Mesenchymal stem cell (in vitro differentiated cells and primary cell): ENCODE results near the gene CLDN12.

Experiments
- DNase-seq: peaks from one replicate; pipeline ENCODE4 v3.0.0-alpha.2; 2013
- H2AFZ ChIP-seq: one replicate; pipeline ENCODE4 v1.6.1; 2013; ENCODE audit warnings: low read depth, mild to moderate bottlenecking, control low read depth, inconsistent platforms, low read length, moderate library complexity
- H2AK5ac ChIP-seq: 2 replicates; pipeline ENCODE4 v1.6.1; 2013; ENCODE audit warnings: low read length, moderate library complexity, mild to moderate bottlenecking, inconsistent platforms; ENCODE audit not compliant: severe bottlenecking
- H2BK120ac ChIP-seq: one replicate; pipeline ENCODE4 v1.6.1; 2013; ENCODE audit warnings: low read depth, mild to moderate bottlenecking, inconsistent platforms, low read length, moderate library complexity
- H2BK12ac ChIP-seq, 2 experiments: one replicate each; pipeline ENCODE4 v1.6.1; 2013; ENCODE audit warnings: inconsistent platforms in 2 of 2, low read length in 2 of 2, mild to moderate bottlenecking in 2 of 2, moderate library complexity in 2 of 2, control low read depth in 1 of 2
- H2BK15ac ChIP-seq: one replicate; pipeline ENCODE4 v1.6.1; 2013; ENCODE audit warnings: mild to moderate bottlenecking, low read depth, inconsistent platforms; ENCODE audit not compliant: poor library complexity, severe bottlenecking
- H2BK5ac ChIP-seq: 2 replicates; pipeline ENCODE4 v1.6.1; 2013; ENCODE audit warnings: low read depth, mild to moderate bottlenecking, low read length, control low read depth, inconsistent platforms; ENCODE audit not compliant: poor library complexity, severe bottlenecking
- H3K14ac ChIP-seq, 2 experiments: one replicate each; pipeline ENCODE4 v1.6.1; 2013; ENCODE audit warnings: inconsistent platforms in 2 of 2, low read length in 2 of 2, control low read depth in 1 of 2, mild to moderate bottlenecking in 1 of 2, moderate library complexity in 1 of 2
- H3K18ac ChIP-seq, 2 experiments: one replicate each; pipeline ENCODE4 v1.6.1; 2013; ENCODE audit warnings: inconsistent platforms in 2 of 2, low read length in 2 of 2, control low read depth in 1 of 2, low read depth in 1 of 2, mild to moderate bottlenecking in 1 of 2
- H3K23ac ChIP-seq, 2 experiments: one replicate each; pipeline ENCODE4 v1.6.1; 2013; ENCODE audit warnings: inconsistent platforms in 2 of 2, low read length in 2 of 2, mild to moderate bottlenecking in 2 of 2, moderate library complexity in 2 of 2, control low read depth in 1 of 2
- H3K27ac ChIP-seq: 2 replicates; pipeline ENCODE4 v1.5.1; 2013; ENCODE audit warnings: mild to moderate bottlenecking, moderate library complexity, low read length, control low read depth, inconsistent platforms; ENCODE audit not compliant: poor library complexity, severe bottlenecking
- H3K27me3 ChIP-seq, 2 experiments: 2 replicates each; pipeline versions ENCODE4 v1.6.1 to v1.7.0; 2013; ENCODE audit warnings: low read length in 2 of 2, mild to moderate bottlenecking in 2 of 2, moderate library complexity in 2 of 2, control low read depth in 1 of 2, inconsistent platforms in 1 of 2; ENCODE audit not compliant: control insufficient read depth in 1 of 2, insufficient read depth in 1 of 2
- H3K36me3 ChIP-seq, 2 experiments: 2 replicates each; pipeline versions ENCODE4 v1.6.1 to v1.7.0; 2013; ENCODE audit warnings: low read length in 2 of 2, control low read depth in 1 of 2, inconsistent platforms in 1 of 2, low read depth in 1 of 2, mild to moderate bottlenecking in 1 of 2; ENCODE audit not compliant: insufficient read depth in 2 of 2, control insufficient read depth in 1 of 2
- H3K4ac ChIP-seq, 2 experiments: one replicate each; pipeline ENCODE4 v1.6.1; 2013; ENCODE audit warnings: inconsistent platforms in 2 of 2, low read length in 2 of 2, mild to moderate bottlenecking in 2 of 2, moderate library complexity in 2 of 2, control low read depth in 1 of 2, low read depth in 1 of 2
- H3K4me1 ChIP-seq: 2 replicates; pipeline ENCODE4 v1.6.1; 2013; ENCODE audit warnings: low read depth, low read length, control low read depth; ENCODE audit not compliant: control insufficient read depth, insufficient read depth
- H3K4me2 ChIP-seq: 2 replicates; pipeline ENCODE4 v1.6.1; 2013; ENCODE audit warnings: low read length, mild to moderate bottlenecking, inconsistent platforms; ENCODE audit not compliant: poor library complexity, severe bottlenecking
- H3K4me3 ChIP-seq, 2 experiments: 2 replicates each; pipeline versions ENCODE4 v1.5.1 to v1.7.0; 2013; ENCODE audit warnings: low read length in 2 of 2, mild to moderate bottlenecking in 2 of 2, control low read depth in 1 of 2, low read depth in 1 of 2; ENCODE audit not compliant: insufficient read depth in 1 of 2
- H3K79me1 ChIP-seq: replicated peaks from 2 replicates; pipeline ENCODE4 v1.6.1; 2013; ENCODE audit warnings: mild to moderate bottlenecking, control low read depth, low read length, inconsistent platforms; ENCODE audit not compliant: poor library complexity, severe bottlenecking
- H3K9ac ChIP-seq: 2 replicates; pipeline ENCODE4 v1.7.0; 2013; ENCODE audit warnings: mild to moderate bottlenecking, low read length, moderate library complexity
- H3K9me3 ChIP-seq: 2 replicates; pipeline ENCODE4 v1.7.0; 2013; ENCODE audit warnings: mild to moderate bottlenecking, low read length; ENCODE audit not compliant: control insufficient read depth
- H4K8ac ChIP-seq: one replicate; pipeline ENCODE4 v1.6.1; 2013; ENCODE audit warnings: inconsistent platforms, mild to moderate bottlenecking, low read length, moderate library complexity
- H4K91ac ChIP-seq: one replicate; pipeline ENCODE4 v1.6.1; 2013; ENCODE audit warnings: mild to moderate bottlenecking, low read length, inconsistent platforms
- WGBS: methylation state at CpG from one replicate; pipeline ENCODE4 v1.1.7; 2013; ENCODE audit warnings: mixed read lengths; 5-methylcytosine and 5-hydroxymethylcytosine counted together

The CLDN12 gene

GRCh38 chr7:90387470-90388240 lies 15.6 kb upstream of the CLDN12 start:
- Histone ChIP-seq H3K4me3 (no peak overlapping the region), H3K4ac (no peak overlapping the region), H3K18ac (no peak overlapping the region), H3K9me3 (no peaks in the 10 kb centered on the region), H2AFZ (no peak overlapping the region), H3K9ac (no peak overlapping the region), H2AK5ac (no peak overlapping the region), H3K27me3 (no peaks in the 10 kb centered on the region), H2BK5ac (no peak overlapping the region), H3K23ac (no peak overlapping the region), H3K14ac (no peak overlapping the region), H2BK15ac (no peak overlapping the region), H3K4me1 (no peaks in the 10 kb centered on the region), H3K36me3 (peaks cover 4 to 44% of the 10 kb centered on the region in 2 experiments), H3K27ac (no peak overlapping the region), H3K79me1 (peaks cover 1% of the 10 kb centered on the region), H3K4me2 (no peak overlapping the region), H4K8ac (no peak overlapping the region), H4K91ac (no peak overlapping the region), H2BK12ac (no peak overlapping the region), H2BK120ac (no peak overlapping the region)
- WGBS = 100% methylated on average over 1 of the region's 2 CpGs
- no peak for DNase-seq

DNA sequence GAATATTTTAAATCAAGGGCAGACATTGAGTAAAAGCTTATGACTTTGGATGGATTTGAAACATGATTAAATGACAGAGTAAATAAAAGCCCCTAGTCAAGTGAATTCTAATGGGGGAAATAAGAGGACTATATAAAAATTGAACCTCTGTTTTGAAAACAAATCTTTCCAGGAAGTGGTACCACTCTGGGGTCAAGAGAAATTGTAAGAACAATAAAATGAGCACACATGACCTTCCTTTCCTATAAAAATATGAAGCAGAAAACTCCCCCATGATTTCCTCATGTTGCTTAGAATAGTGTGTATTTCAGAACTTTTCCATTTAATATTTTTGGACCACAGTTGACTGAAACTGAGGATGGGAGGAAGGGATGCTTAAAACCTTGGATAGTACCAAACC lies 12.3 kb upstream of the CLDN12 start:
- H3K27me3 ChIP-seq = no peaks in the 10 kb centered on the region
- no peak overlapping the region for H2AFZ ChIP-seq
- no peak overlapping the region for H2AK5ac ChIP-seq
- H3K27ac ChIP-seq = no peak overlapping the region
- H3K9me3 ChIP-seq = no peaks in the 10 kb centered on the region
- no peak overlapping the region for H2BK120ac ChIP-seq
- H3K9ac ChIP-seq = no peak overlapping the region
- no peak for DNase-seq
- no peak overlapping the region for H3K4me2 ChIP-seq
- H3K4me1 ChIP-seq = no peaks in the 10 kb centered on the region
- no peak overlapping the region for H3K23ac ChIP-seq
- H2BK5ac ChIP-seq = no peak overlapping the region
- H3K79me1 ChIP-seq = no peaks in the 10 kb centered on the region
- H3K18ac ChIP-seq = no peak overlapping the region
- H3K4me3 ChIP-seq = no peak overlapping the region
- H3K4ac ChIP-seq = no peak overlapping the region
- H2BK15ac ChIP-seq = no peak overlapping the region
- no peak overlapping the region for H4K8ac ChIP-seq
- H4K91ac ChIP-seq = no peak overlapping the region
- H2BK12ac ChIP-seq = no peak overlapping the region
- H3K14ac ChIP-seq = no peak overlapping the region
- H3K36me3 ChIP-seq = peaks cover 0 to 20% of the 10 kb centered on the region in 2 experiments

- no peak overlapping the region for H3K14ac ChIP-seq
- H3K4me2 ChIP-seq = no peak overlapping the region
- no peak overlapping the region for H2AFZ ChIP-seq
- H2BK15ac ChIP-seq = no peak overlapping the region
- no peak overlapping the region for H4K91ac ChIP-seq
- no peak for DNase-seq
- H3K23ac ChIP-seq = no peak overlapping the region
- no peak overlapping the region for H3K27ac ChIP-seq
- H2AK5ac ChIP-seq = no peak overlapping the region
- H3K9ac ChIP-seq = no peak overlapping the region
- H3K27me3 ChIP-seq = no peaks in the 10 kb centered on the region
- H3K9me3 ChIP-seq = no peaks in the 10 kb centered on the region
- no peak overlapping the region for H3K4me3 ChIP-seq
- H4K8ac ChIP-seq = no peak overlapping the region
- no peak overlapping the region for H3K18ac ChIP-seq
- peaks cover 0 to 14% of the 10 kb centered on the region in 2 experiments for H3K36me3 ChIP-seq
- 96% methylated on average over 4 of the region's 5 CpGs for WGBS
- H2BK120ac ChIP-seq = no peak overlapping the region
- H3K79me1 ChIP-seq = no peaks in the 10 kb centered on the region
- H2BK5ac ChIP-seq = no peak overlapping the region
- H3K4me1 ChIP-seq = no peaks in the 10 kb centered on the region
- no peak overlapping the region for H3K4ac ChIP-seq
- H2BK12ac ChIP-seq = no peak overlapping the region
Observed at GRCh38 chr7:90391488-90391887, 11.8 kb upstream of the CLDN12 start.

DNA sequence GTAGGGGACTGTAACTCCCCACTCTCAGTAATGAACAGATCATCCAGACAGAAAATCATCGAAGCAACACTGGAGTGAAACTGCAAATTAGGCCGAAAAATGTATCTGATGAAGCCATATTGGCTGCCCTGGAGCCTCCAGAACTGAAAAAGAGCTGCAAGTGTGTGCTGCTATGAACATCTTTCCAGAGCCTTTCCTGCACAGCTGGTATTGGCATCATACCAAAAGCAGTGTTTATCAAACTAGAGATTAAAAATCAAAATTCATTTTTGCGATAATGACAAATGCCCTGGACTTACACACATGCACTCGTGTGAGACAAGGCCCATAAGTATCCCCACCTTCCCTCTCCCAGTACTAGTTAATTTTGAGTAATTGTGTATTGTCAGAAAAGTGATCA lies 6.8 kb upstream of the CLDN12 start:
- no peaks in the 10 kb centered on the region for H3K79me1 ChIP-seq
- no peak overlapping the region for H2AK5ac ChIP-seq
- peaks cover 6% of the 10 kb centered on the region for H3K9me3 ChIP-seq
- no peak overlapping the region for H4K91ac ChIP-seq
- 94% methylated on average over 2 of the region's 4 CpGs for WGBS
- H3K4me3 ChIP-seq = no peak overlapping the region
- no peak overlapping the region for H3K4me2 ChIP-seq
- H3K14ac ChIP-seq = no peak overlapping the region
- H2BK5ac ChIP-seq = no peak overlapping the region
- no peak overlapping the region for H3K9ac ChIP-seq
- no peak overlapping the region for H3K18ac ChIP-seq
- H2BK15ac ChIP-seq = no peak overlapping the region
- H2BK120ac ChIP-seq = no peak overlapping the region
- H2BK12ac ChIP-seq = no peak overlapping the region
- DNase-seq = no peak
- H3K4ac ChIP-seq = no peak overlapping the region
- no peaks in the 10 kb centered on the region for H3K36me3 ChIP-seq
- H3K27ac ChIP-seq = no peak overlapping the region
- no peak overlapping the region for H4K8ac ChIP-seq
- no peaks in the 10 kb centered on the region for H3K27me3 ChIP-seq
- no peak overlapping the region for H3K23ac ChIP-seq
- no peaks in the 10 kb centered on the region for H3K4me1 ChIP-seq
- H2AFZ ChIP-seq = no peak overlapping the region
